SU-DHL-6 (cell line): ENCODE measurements around the gene PMF1.

ENCODE experiments used
- H2AFZ ChIP-seq: fragments of 200-600 bp; sonication (generic); 2 replicates; pipeline ENCODE4 v1.6.1; 2014; ENCODE audit warnings: low read depth, mild to moderate bottlenecking, moderate library complexity, mixed read lengths, antibody characterized with exemption, low read length; ENCODE audit not compliant: severe bottlenecking
- H3F3A ChIP-seq: fragments of 200-600 bp; shearing (Covaris generic); 2 replicates; pipeline ENCODE4 v1.6.0; 2016; ENCODE audit warnings: antibody characterized with exemption, mild to moderate bottlenecking; ENCODE audit not compliant: insufficient read depth
- H3K27ac ChIP-seq: fragments of 200-600 bp; sonication (generic); 2 replicates; pipeline ENCODE4 v1.5.1; 2016; ENCODE audit warnings: low read depth, mild to moderate bottlenecking, low read length, moderate library complexity, mixed read lengths
- H3K27me3 ChIP-seq: fragments of 200-600 bp; sonication (generic), shearing (Covaris generic); 2 replicates; pipeline ENCODE4 v1.6.0; 2014; ENCODE audit warnings: mild to moderate bottlenecking, low read length
- H3K36me3 ChIP-seq: fragments of 200-600 bp; sonication (generic); 2 replicates; pipeline ENCODE4 v1.6.1; 2014; ENCODE audit warnings: mild to moderate bottlenecking, low read length, mixed read lengths
- H3K4me2 ChIP-seq: fragments of 300-600, 200-600 bp; shearing (Covaris generic), sonication (generic); 2 replicates; pipeline ENCODE4 v1.6.0; 2014; ENCODE audit warnings: low read length, low read depth, mild to moderate bottlenecking; ENCODE audit not compliant: poor library complexity, severe bottlenecking
- H3K4me3 ChIP-seq: fragments of 200-600 bp; sonication (generic); 2 replicates; pipeline ENCODE4 v1.5.1; 2014; ENCODE audit warnings: antibody characterized with exemption, low read length, mild to moderate bottlenecking, mixed read lengths; ENCODE audit not compliant: insufficient read depth, poor library complexity, severe bottlenecking
- H3K79me2 ChIP-seq: fragments of 200-600 bp; sonication (generic); 2 replicates; pipeline ENCODE4 v1.6.1; 2014; ENCODE audit warnings: mild to moderate bottlenecking, low read length, moderate library complexity; ENCODE audit not compliant: insufficient read depth
- H3K9ac ChIP-seq: fragments of 200-600 bp; sonication (generic); 2 replicates; pipeline ENCODE4 v1.7.0; 2014; ENCODE audit warnings: mild to moderate bottlenecking, low read length
- H3K9me2 ChIP-seq: fragments of 200-600 bp; sonication (generic); replicated peaks from 2 replicates; pipeline ENCODE4 v1.6.1; 2014; ENCODE audit warnings: low read length; ENCODE audit not compliant: insufficient read depth
- H3K9me3 ChIP-seq: fragments of 200-600 bp; sonication (generic); 2 replicates; pipeline ENCODE4 v1.6.1; 2014; ENCODE audit warnings: low read length, mixed read lengths; ENCODE audit not compliant: insufficient read depth
- H4K20me1 ChIP-seq: fragments of 200-600 bp; sonication (generic); 2 replicates; pipeline ENCODE4 v1.6.1; 2014; ENCODE audit warnings: low read depth, mild to moderate bottlenecking, antibody characterized with exemption, low read length, moderate library complexity, mixed read lengths
- CTCF ChIP-seq: fragments of 200-600 bp; sonication (generic); IDR thresholded peaks from one replicate; pipeline ENCODE4 v1.5.1; 2017; ENCODE audit warnings: antibody characterized with exemption, mild to moderate bottlenecking, low read length, moderate library complexity; ENCODE audit not compliant: insufficient read depth, poor library complexity, severe bottlenecking
- EZH2phosphoT487 ChIP-seq: fragments of 200-600 bp; sonication (generic), shearing (Covaris generic); conservative IDR thresholded peaks from 2 replicates; pipeline ENCODE4 v1.6.1; 2018; ENCODE audit warnings: mild to moderate bottlenecking, antibody characterized with exemption, low read length, moderate library complexity, mixed read lengths

Gene PMF1

DNA sequence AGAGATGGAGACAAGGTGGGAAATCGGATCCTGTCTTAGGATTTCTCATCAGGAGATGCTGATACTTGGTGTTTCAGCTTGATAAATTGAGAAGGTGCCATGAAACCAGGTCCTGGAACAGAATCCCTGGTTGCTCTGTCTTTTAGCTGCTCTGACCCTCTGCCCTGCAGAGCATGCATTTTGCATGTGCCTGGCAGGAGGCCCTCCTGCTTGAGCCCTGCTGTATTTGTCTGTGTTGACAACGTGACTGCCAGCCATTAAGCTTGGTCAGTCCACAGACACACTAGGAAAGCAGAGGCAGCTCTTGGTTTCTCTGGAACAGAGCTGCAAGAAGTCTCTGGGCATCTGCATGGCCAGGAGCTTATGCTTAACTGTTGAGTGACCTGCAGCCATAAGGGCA, 16.4 kb upstream of the PMF1 start:
- Histone ChIP-seq H2AFZ (no peak overlapping the region), H3K9ac (no peak overlapping the region), H3K79me2 (peaks cover 58% of the 10 kb centered on the region), H4K20me1 (no peaks in the 10 kb centered on the region), H3K27me3 (no peaks in the 10 kb centered on the region), H3K9me2 (no peaks in the 10 kb centered on the region), H3F3A (peaks cover 9% of the 10 kb centered on the region), H3K4me2 (no peak overlapping the region), H3K4me3 (no peak overlapping the region), H3K36me3 (no peaks in the 10 kb centered on the region), H3K27ac (no peak overlapping the region), H3K9me3 (no peaks in the 10 kb centered on the region)
- no peak for TF ChIP-seq CTCF
- no peak for TF ChIP-seq EZH2phosphoT487

- H3K79me2 ChIP-seq = peaks cover 75% of the 10 kb centered on the region
These were observed 13.9 kb upstream of the PMF1 start for GRCh38 chr1:156198831-156199349.

GRCh38 chr1:156200044-156200443, 12.8 kb upstream of the PMF1 start:
- H3K9ac ChIP-seq = no peak overlapping the region
- no peak overlapping the region for H2AFZ ChIP-seq
- no peaks in the 10 kb centered on the region for H3K9me2 ChIP-seq
- H3F3A ChIP-seq = no peaks in the 10 kb centered on the region
- TF ChIP-seq EZH2phosphoT487 (no peak), CTCF (no peak)
- peaks cover 72% of the 10 kb centered on the region for H3K79me2 ChIP-seq
- H3K4me2 ChIP-seq = no peak overlapping the region
- H3K9me3 ChIP-seq = no peaks in the 10 kb centered on the region
- H3K36me3 ChIP-seq = no peaks in the 10 kb centered on the region
- no peak overlapping the region for H3K4me3 ChIP-seq
- no peaks in the 10 kb centered on the region for H4K20me1 ChIP-seq
- H3K27me3 ChIP-seq = no peaks in the 10 kb centered on the region
- H3K27ac ChIP-seq = no peak overlapping the region

More at GRCh38 chr1:156198831-156199349, 13.9 kb upstream of the PMF1 start:
- H3K4me3 ChIP-seq = no peak overlapping the region
- H3K36me3 ChIP-seq = no peaks in the 10 kb centered on the region
- H3K4me2 ChIP-seq = no peak overlapping the region
- no peak overlapping the region for H3K9ac ChIP-seq
- H3K9me3 ChIP-seq = no peaks in the 10 kb centered on the region
- TF ChIP-seq EZH2phosphoT487 = no peak
- TF ChIP-seq CTCF = no peak
- H3F3A ChIP-seq = no peaks in the 10 kb centered on the region
- H3K27me3 ChIP-seq = no peaks in the 10 kb centered on the region
- no peak overlapping the region for H2AFZ ChIP-seq
- no peaks in the 10 kb centered on the region for H3K9me2 ChIP-seq
- H4K20me1 ChIP-seq = no peaks in the 10 kb centered on the region
- H3K27ac ChIP-seq = no peak overlapping the region
